Osteoblast (primary cell): ENCODE data around the gene PTPRN2. TPM values are rescaled to one million over a fixed set of nuclear protein-coding genes. Genes with fewer than 3 reads are reported as not detected.
A peak's percentile ranks its signal among the peaks of the same experiment; 100 is the strongest.

ENCODE experiments used
- DNase-seq: peaks from one replicate; pipeline ENCODE4 v3.0.0; 2011; ENCODE audit warnings: low spot score, mixed read lengths; ENCODE audit not compliant: insufficient read length; ENCODE audit errors: missing footprints
- H2AFZ ChIP-seq: 2 replicates; pipeline ENCODE4 v1.6.0; 2011; ENCODE audit warnings: mild to moderate bottlenecking, low read length
- H3K27ac ChIP-seq: 2 replicates; pipeline ENCODE4 v1.5.1; 2011; ENCODE audit warnings: mild to moderate bottlenecking, low read depth, low read length, moderate library complexity
- H3K27me3 ChIP-seq: 2 replicates; pipeline ENCODE4 v1.6.0; 2012; ENCODE audit warnings: mild to moderate bottlenecking, control low read depth, inconsistent platforms, low read length, moderate library complexity; ENCODE audit not compliant: insufficient read depth
- H3K36me3 ChIP-seq: 2 replicates; pipeline ENCODE4 v1.5.1; 2011; ENCODE audit warnings: mild to moderate bottlenecking, low read length, control low read depth, moderate library complexity; ENCODE audit not compliant: insufficient read depth
- H3K4me1 ChIP-seq: 2 replicates; pipeline ENCODE4 v1.5.1; 2011; ENCODE audit warnings: mild to moderate bottlenecking, low read length, control low read depth, moderate library complexity; ENCODE audit not compliant: insufficient read depth
- H3K4me2 ChIP-seq: 2 replicates; pipeline ENCODE4 v1.6.0; 2011; ENCODE audit warnings: mild to moderate bottlenecking, low read length; ENCODE audit not compliant: insufficient read depth
- H3K4me3 ChIP-seq: fragments of 200-600 bp; sonication (generic); 3 replicates; pipeline ENCODE4 v1.5.1; 2012; ENCODE audit warnings: mild to moderate bottlenecking, low read length, inconsistent platforms; ENCODE audit not compliant: insufficient read depth
- H3K79me2 ChIP-seq: 2 replicates; pipeline ENCODE4 v1.6.0; 2012; ENCODE audit warnings: mild to moderate bottlenecking, low read length, control low read depth, inconsistent platforms; ENCODE audit not compliant: insufficient read depth
- H3K9me3 ChIP-seq: 2 replicates; pipeline ENCODE4 v1.5.1; 2011; ENCODE audit warnings: low read depth, low read length, control low read depth
- H4K20me1 ChIP-seq: 2 replicates; pipeline ENCODE4 v1.6.0; 2012; ENCODE audit warnings: mild to moderate bottlenecking, low read length, control low read depth; ENCODE audit not compliant: insufficient read depth
- total RNA-seq: library from RNA; depleted of rRNA; stranded (reverse); fragments of >200 nt; gene quantifications from 2 replicates; pipeline ENCODE4 v1.2.3, GENCODE V29; 2012
- TF ChIP-seq, protein P1 (sequence below): IDR thresholded peaks from 2 replicates; pipeline ENCODE4 v1.5.1; 2011; ENCODE audit warnings: mild to moderate bottlenecking, low read depth, low read length, moderate library complexity; ENCODE audit errors: extremely low read depth

The PTPRN2 gene
- total RNA-seq, 1 donor, result 0.36 TPM

GRCh38 chr7:157909370-157909769 is 678.3 kb downstream of the PTPRN2 start:
- H3K27me3 ChIP-seq, result no peaks in the 10 kb centered on the region
- no peaks in the 10 kb centered on the region for H3K9me3 ChIP-seq
- H3K79me2 ChIP-seq, result no peaks in the 10 kb centered on the region
- H3K27ac ChIP-seq, result no peak overlapping the region
- H3K4me1 ChIP-seq, result no peaks in the 10 kb centered on the region
- no peak overlapping the region for H2AFZ ChIP-seq
- no peaks in the 10 kb centered on the region for H4K20me1 ChIP-seq
- no peak overlapping the region for H3K4me2 ChIP-seq
- H3K4me3 ChIP-seq, result no peak overlapping the region
- TF ChIP-seq, protein P1, sequence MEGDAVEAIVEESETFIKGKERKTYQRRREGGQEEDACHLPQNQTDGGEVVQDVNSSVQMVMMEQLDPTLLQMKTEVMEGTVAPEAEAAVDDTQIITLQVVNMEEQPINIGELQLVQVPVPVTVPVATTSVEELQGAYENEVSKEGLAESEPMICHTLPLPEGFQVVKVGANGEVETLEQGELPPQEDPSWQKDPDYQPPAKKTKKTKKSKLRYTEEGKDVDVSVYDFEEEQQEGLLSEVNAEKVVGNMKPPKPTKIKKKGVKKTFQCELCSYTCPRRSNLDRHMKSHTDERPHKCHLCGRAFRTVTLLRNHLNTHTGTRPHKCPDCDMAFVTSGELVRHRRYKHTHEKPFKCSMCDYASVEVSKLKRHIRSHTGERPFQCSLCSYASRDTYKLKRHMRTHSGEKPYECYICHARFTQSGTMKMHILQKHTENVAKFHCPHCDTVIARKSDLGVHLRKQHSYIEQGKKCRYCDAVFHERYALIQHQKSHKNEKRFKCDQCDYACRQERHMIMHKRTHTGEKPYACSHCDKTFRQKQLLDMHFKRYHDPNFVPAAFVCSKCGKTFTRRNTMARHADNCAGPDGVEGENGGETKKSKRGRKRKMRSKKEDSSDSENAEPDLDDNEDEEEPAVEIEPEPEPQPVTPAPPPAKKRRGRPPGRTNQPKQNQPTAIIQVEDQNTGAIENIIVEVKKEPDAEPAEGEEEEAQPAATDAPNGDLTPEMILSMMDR, result no peak
- no peaks in the 10 kb centered on the region for H3K36me3 ChIP-seq
- peak; percentile 63 for DNase-seq

- Histone ChIP-seq H3K36me3 (no peaks in the 10 kb centered on the region), H3K4me3 (no peak overlapping the region), H3K4me2 (no peak overlapping the region), H3K79me2 (no peaks in the 10 kb centered on the region), H3K27ac (no peak overlapping the region), H3K27me3 (no peaks in the 10 kb centered on the region), H4K20me1 (no peaks in the 10 kb centered on the region), H2AFZ (no peak overlapping the region), H3K9me3 (no peaks in the 10 kb centered on the region), H3K4me1 (no peaks in the 10 kb centered on the region)
- TF ChIP-seq, protein P1, result no peak
- peak; percentile 61 for DNase-seq
Observed at GRCh38 chr7:157908006-157908782, 679.4 kb downstream of the PTPRN2 start.

GRCh38 chr7:157907091-157907490 is 680.5 kb downstream of the PTPRN2 start:
- DNase-seq, result peak; percentile 49
- H3K9me3 ChIP-seq, result peaks cover 4% of the 10 kb centered on the region
- no peaks in the 10 kb centered on the region for H3K36me3 ChIP-seq

DNA sequence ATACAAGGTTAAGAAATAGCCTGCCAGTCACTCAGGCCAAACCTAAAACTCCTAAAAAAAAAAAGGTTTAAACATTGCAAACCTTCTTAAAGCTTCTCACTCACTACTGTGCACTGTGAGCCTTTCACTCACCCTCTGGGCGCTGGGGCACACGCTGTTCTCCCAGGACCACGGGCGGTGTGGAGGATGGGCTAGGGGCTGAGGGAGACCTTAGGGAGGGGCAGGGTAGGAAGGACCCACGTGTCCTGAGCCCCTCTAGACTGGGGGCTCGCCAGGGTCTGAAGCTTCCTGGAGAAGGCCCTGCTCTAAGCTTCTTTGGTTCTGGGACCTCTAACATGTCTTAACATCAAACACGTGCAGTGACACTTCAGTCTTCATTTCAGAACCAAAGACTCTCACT is 681.0 kb downstream of the PTPRN2 start:
- no peak overlapping the region for H3K4me3 ChIP-seq
- H3K4me2 ChIP-seq, result no peak overlapping the region
- no peak for DNase-seq
- no peaks in the 10 kb centered on the region for H3K27me3 ChIP-seq
- H3K4me1 ChIP-seq, result no peaks in the 10 kb centered on the region
- H3K9me3 ChIP-seq, result peaks cover 4% of the 10 kb centered on the region
- TF ChIP-seq, protein P1, result no peak
- H3K27ac ChIP-seq, result no peak overlapping the region
- no peaks in the 10 kb centered on the region for H4K20me1 ChIP-seq
- no peaks in the 10 kb centered on the region for H3K79me2 ChIP-seq
- H2AFZ ChIP-seq, result no peak overlapping the region
- H3K36me3 ChIP-seq, result no peaks in the 10 kb centered on the region

More at GRCh38 chr7:157907091-157907490, 680.5 kb downstream of the PTPRN2 start:
- TF ChIP-seq, protein P1, result no peak
- no peaks in the 10 kb centered on the region for H3K27me3 ChIP-seq
- no peak overlapping the region for H3K27ac ChIP-seq
- H3K4me3 ChIP-seq, result no peak overlapping the region
- no peaks in the 10 kb centered on the region for H3K4me1 ChIP-seq
- H3K4me2 ChIP-seq, result no peak overlapping the region
- H2AFZ ChIP-seq, result no peak overlapping the region
- H4K20me1 ChIP-seq, result no peaks in the 10 kb centered on the region
- H3K79me2 ChIP-seq, result no peaks in the 10 kb centered on the region
